Aorta (tissue), 5 donors: ENCODE data around the gene RBM15. TPM values are rescaled to one million over a fixed set of nuclear protein-coding genes. Genes with fewer than 3 reads are reported as not detected.

Experiments used
- ATAC-seq: fragments of 200-7000 bp; cut with Tn5 transposase; one replicate; pipeline ENCODE4 v1.9.1; 2022; ENCODE audit warnings: moderate library complexity; ENCODE audit not compliant: low FRiP score
- DNase-seq, 2 donors: peaks; one replicate each; pipeline ENCODE4 v3.0.0-alpha.2; 2020
- H3K27ac ChIP-seq, 2 donors: one replicate each; pipeline ENCODE4 v1.5.1; 2013; ENCODE audit warnings: low read length in 2 of 2, mild to moderate bottlenecking in 2 of 2, moderate library complexity in 2 of 2, control low read depth in 1 of 2, inconsistent platforms in 1 of 2, low read depth in 1 of 2
- H3K27me3 ChIP-seq, 2 donors: one replicate each; pipeline ENCODE4 v1.6.1; 2013; ENCODE audit warnings: control low read depth in 1 of 2, low read length in 1 of 2, mild to moderate bottlenecking in 1 of 2, moderate library complexity in 1 of 2; ENCODE audit not compliant: insufficient read depth in 2 of 2, control insufficient read depth in 1 of 2
- H3K36me3 ChIP-seq, 2 donors: one replicate each; pipeline ENCODE4 v1.6.1; 2013; ENCODE audit warnings: control low read depth in 1 of 2, low read length in 1 of 2, mild to moderate bottlenecking in 1 of 2; ENCODE audit not compliant: insufficient read depth in 2 of 2, control insufficient read depth in 1 of 2
- H3K4me1 ChIP-seq, 2 donors: one replicate each; pipeline ENCODE4 v1.6.1; 2013; ENCODE audit warnings: low read length in 2 of 2, control low read depth in 1 of 2, mild to moderate bottlenecking in 1 of 2, moderate library complexity in 1 of 2; ENCODE audit not compliant: insufficient read depth in 2 of 2, control insufficient read depth in 1 of 2
- H3K4me3 ChIP-seq, 2 donors: one replicate each; pipeline ENCODE4 v1.5.1; 2013; ENCODE audit warnings: low read length in 2 of 2, control low read depth in 1 of 2, mild to moderate bottlenecking in 1 of 2
- H3K9me3 ChIP-seq: one replicate; pipeline ENCODE4 v1.6.1; 2013; ENCODE audit warnings: mild to moderate bottlenecking, low read length; ENCODE audit not compliant: control insufficient read depth
- WGBS, 2 donors: extraction: QIAGEN DNeasy Blood & Tissue Kit; methylation state at CpG; one replicate each; pipeline ENCODE4 v1.1.7; 2013; 5-methylcytosine and 5-hydroxymethylcytosine counted together
- intact Hi-C, 2 donors: fragments of 100-400 bp; cut with DNase I; formaldehyde crosslinking; loops; one replicate each; pipeline versions ENCODE4 v1.14.2 to v1.15.0; 2022
- polyA plus RNA-seq, 2 donors: library from polyadenylated mRNA; stranded (reverse); fragments of 200-250 nt; gene quantifications; one replicate each; pipeline ENCODE4 v1.2.3, GENCODE V29; 2013
- total RNA-seq, 2 donors: library from RNA; stranded (reverse); fragmentation: NEBNext Ultra II Directional; extraction: Animal tissue kit (Norgen Biotek cat#: 25700); gene quantifications; one replicate each; pipeline ENCODE4 v1.2.1, GENCODE V29; 2021
- donor health status: healthy with polysubstance abuse.
- donor health status: Bipolar disorder and iron deficiency.
- donor health status: DM: no; HTN: no; CAD: no.
- donor health status: DM: no; HTN: no; CAD: no.
- donor health status: DM: yes; HTN: yes; CAD: no.

The RBM15 gene
- total and polyA plus RNA-seq, 4 donors, result 0.38 to 22.5 (median 10.8) TPM

- Histone ChIP-seq H3K27ac (no peak overlapping the region), H3K27me3 (no peaks in the 10 kb centered on the region), H3K36me3 (no peaks in the 10 kb centered on the region), H3K9me3 (no peaks in the 10 kb centered on the region), H3K4me1 (peaks cover 0 to 3% of the 10 kb centered on the region in 2 donors), H3K4me3 (no peak overlapping the region)
- no peak for ATAC-seq
- 82 to 84% methylated on average over 27 of the region's 27 CpGs for WGBS, 2 donors
- DNase-seq, result no peak
- intact Hi-C loops, result no loop called here
Observed at GRCh38 chr1:110341146-110341871, 2.1 kb downstream of the RBM15 start.

- no peak for ATAC-seq
- Histone ChIP-seq H3K27ac (no peak overlapping the region), H3K4me1 (peaks cover 0 to 3% of the 10 kb centered on the region in 2 donors), H3K9me3 (no peaks in the 10 kb centered on the region), H3K4me3 (no peak overlapping the region), H3K36me3 (no peaks in the 10 kb centered on the region), H3K27me3 (no peaks in the 10 kb centered on the region)
- intact Hi-C loops, result no loop called here
- WGBS, 2 donors, result 54% methylated on average over 9 of the region's 9 CpGs
- no peak for DNase-seq
Observed at GRCh38 chr1:110341872-110342331, 2.7 kb downstream of the RBM15 start.

GRCh38 chr1:110343249-110343648 is 4.1 kb downstream of the RBM15 start:
- Histone ChIP-seq H3K4me3 (no peak overlapping the region), H3K36me3 (peaks cover 0 to 2% of the 10 kb centered on the region in 2 donors), H3K9me3 (no peaks in the 10 kb centered on the region), H3K27me3 (no peaks in the 10 kb centered on the region), H3K4me1 (peaks cover 5 to 6% of the 10 kb centered on the region in 2 donors), H3K27ac (no peak overlapping the region)
- ATAC-seq (no peak), DNase-seq (no peak)
- intact Hi-C loops, result no loop called here
- 54 to 57% methylated on average over 2 of the region's 2 CpGs for WGBS, 2 donors

GRCh38 chr1:110344152-110344551 is 5.0 kb downstream of the RBM15 start:
- H3K36me3 ChIP-seq, result peaks cover 0 to 2% of the 10 kb centered on the region in 2 donors
- ATAC-seq, result no peak
- H3K4me3 ChIP-seq, result no peak overlapping the region
- H3K9me3 ChIP-seq, result no peaks in the 10 kb centered on the region
- no peaks in the 10 kb centered on the region for H3K27me3 ChIP-seq
- H3K27ac ChIP-seq, result no peak overlapping the region
- DNase-seq, result no peak
- peaks cover 5 to 6% of the 10 kb centered on the region in 2 donors for H3K4me1 ChIP-seq
- WGBS, 2 donors, result 59 to 60% methylated on average over 3 of the region's 3 CpGs
- intact Hi-C loops, result no loop called here

GRCh38 chr1:110345480-110345879 is 6.3 kb downstream of the RBM15 start:
- H3K4me1 ChIP-seq, result peaks cover 5 to 7% of the 10 kb centered on the region in 2 donors
- no peak for ATAC-seq
- no peak overlapping the region for H3K4me3 ChIP-seq
- H3K27ac ChIP-seq, result no peak overlapping the region
- intact Hi-C loops, result no loop called here
- no peaks in the 10 kb centered on the region for H3K9me3 ChIP-seq
- H3K27me3 ChIP-seq, result no peaks in the 10 kb centered on the region
- peaks cover 0 to 2% of the 10 kb centered on the region in 2 donors for H3K36me3 ChIP-seq
- DNase-seq, result no peak
- 64 to 65% methylated on average over 3 of the region's 3 CpGs for whole genome bisulfite sequencing, 2 donors

GRCh38 chr1:110346690-110347089 is 7.5 kb downstream of the RBM15 start:
- no peaks in the 10 kb centered on the region for H3K9me3 ChIP-seq
- H3K36me3 ChIP-seq, result peaks cover 0 to 2% of the 10 kb centered on the region in 2 donors
- H3K4me1 ChIP-seq, result peaks cover 3 to 11% of the 10 kb centered on the region in 2 donors
- no peaks in the 10 kb centered on the region for H3K27me3 ChIP-seq
- ATAC-seq (no peak), DNase-seq (no peak)
- no peak overlapping the region for H3K27ac ChIP-seq
- 52 to 56% methylated on average over 9 of the region's 9 CpGs for WGBS, 2 donors
- H3K4me3 ChIP-seq, result no peak overlapping the region
- intact Hi-C loops, result no loop called here

- no peak overlapping the region for H3K27ac ChIP-seq
- peaks cover 3 to 11% of the 10 kb centered on the region in 2 donors for H3K4me1 ChIP-seq
- WGBS, 2 donors, result 59 to 63% methylated on average over 14 of the region's 14 CpGs
- intact Hi-C loops, result no loop called here
- no peak for DNase-seq
- no peaks in the 10 kb centered on the region for H3K27me3 ChIP-seq
- H3K4me3 ChIP-seq, result no peak overlapping the region
- ATAC-seq, result no peak
- H3K9me3 ChIP-seq, result no peaks in the 10 kb centered on the region
- peaks cover 0 to 2% of the 10 kb centered on the region in 2 donors for H3K36me3 ChIP-seq
Observed at GRCh38 chr1:110347182-110347893, 8.2 kb downstream of the RBM15 start.

- no peak overlapping the region for H3K27ac ChIP-seq
- DNase-seq, result no peak
- H3K9me3 ChIP-seq, result no peaks in the 10 kb centered on the region
- no peak overlapping the region for H3K4me3 ChIP-seq
- no peak for ATAC-seq
- H3K36me3 ChIP-seq, result peaks cover 0 to 2% of the 10 kb centered on the region in 2 donors
- intact Hi-C loops, result no loop called here
- H3K4me1 ChIP-seq, result peaks cover 3 to 11% of the 10 kb centered on the region in 2 donors
- H3K27me3 ChIP-seq, result no peaks in the 10 kb centered on the region
- WGBS, 2 donors, result 24 to 29% methylated on average over 2 of the region's 2 CpGs
Observed at GRCh38 chr1:110348050-110348449, 8.9 kb downstream of the RBM15 start.

GRCh38 chr1:110348771-110349170 is 9.6 kb downstream of the RBM15 start:
- Histone ChIP-seq H3K4me1 (peaks cover 3 to 11% of the 10 kb centered on the region in 2 donors), H3K27me3 (no peaks in the 10 kb centered on the region), H3K9me3 (no peaks in the 10 kb centered on the region), H3K36me3 (peaks cover 0 to 2% of the 10 kb centered on the region in 2 donors), H3K4me3 (no peak overlapping the region), H3K27ac (no peak overlapping the region)
- DNase-seq (no peak), ATAC-seq (no peak)
- intact Hi-C loops, result no loop called here
